ENCODE results near the gene ARPC1B. TPM values are rescaled to one million over a fixed set of nuclear protein-coding genes. Genes with fewer than 3 reads are reported as not detected.
"Not testable (repeated sequence)": the region's sequence is repeated elsewhere in the genome, so short reads cannot be mapped to it uniquely, and the experiment has no call there.

ARPC1B gene
- total and polyA plus RNA-seq, 2 of the 8 experiments (the other 6 are each of a cell fraction or from before 2014, with no cell fraction given), result 64.5 to 115 TPM

DNA sequence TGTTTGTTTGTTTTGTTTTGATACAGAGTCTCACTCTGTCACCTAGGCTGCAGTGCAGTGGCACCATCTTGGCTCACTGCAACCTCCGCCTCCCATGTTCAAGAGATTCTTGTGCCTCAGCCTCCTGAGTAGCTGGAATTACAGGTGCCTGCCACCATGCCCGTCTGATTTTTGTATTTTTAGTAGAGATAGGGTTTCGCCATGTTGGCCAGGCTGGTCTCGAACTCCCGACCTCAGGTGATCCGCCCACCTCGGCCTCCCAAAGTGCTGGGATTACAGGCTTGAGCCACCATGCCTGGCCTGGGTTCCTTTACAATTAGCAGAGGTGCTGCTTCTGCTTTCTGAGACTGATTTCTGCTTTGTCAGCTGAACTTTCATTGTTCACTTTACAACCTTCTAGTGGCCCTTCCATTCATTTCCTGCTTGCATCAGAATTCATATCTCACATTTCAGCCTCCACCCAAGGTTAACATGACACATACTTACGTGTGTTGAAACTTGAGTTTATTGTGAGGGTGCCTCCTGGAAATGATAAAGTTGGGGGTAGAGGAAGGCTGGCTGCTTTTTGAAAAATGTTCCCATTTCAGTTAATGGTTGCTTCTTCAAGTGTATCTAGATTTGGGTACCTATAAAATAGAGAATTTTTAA, 44.1 kb upstream of the ARPC1B start:
- H4K20me1 ChIP-seq (replicated peaks in 1 of 2; ENCODE audit: control insufficient read depth in 1 of 2, insufficient read depth in 2 of 2, low read length in 2 of 2); H2BK5ac ChIP-seq (ENCODE audit: low read depth, low read length); H2BK120ac ChIP-seq (replicated peaks; ENCODE audit: low read depth, low read length); H2BK15ac ChIP-seq (ENCODE audit: low read length); H2AFZ ChIP-seq (ENCODE audit: low read length); H3K27me3 ChIP-seq (replicated peaks in 1 of 4; ENCODE audit: control insufficient read depth in 3 of 4, extremely low read depth in 1 of 4, insufficient read depth in 3 of 4, low read length in 3 of 4); H2BK12ac ChIP-seq (ENCODE audit: low read depth, low read length); H3K9ac ChIP-seq (replicated peaks in 1 of 4; ENCODE audit: extremely low read depth in 1 of 4, low read depth in 3 of 4, low read length in 3 of 4); H3K4me1 ChIP-seq (replicated peaks in 1 of 4; ENCODE audit: control insufficient read depth in 3 of 4, insufficient read depth in 4 of 4, low read length in 3 of 4); H4K5ac ChIP-seq (ENCODE audit: insufficient read length, low read depth, low read length); H4K91ac ChIP-seq (replicated peaks; ENCODE audit: insufficient read length, low read length); POLR2A ChIA-PET (ENCODE audit: partially characterized antibody); H3K56ac ChIP-seq (replicated peaks; ENCODE audit: insufficient read length, low read depth, low read length); H3K18ac ChIP-seq (ENCODE audit: extremely low read depth, low read length); DNase-seq (ENCODE audit: low read depth in 1 of 2, low spot score in 2 of 2); H3K23me2 ChIP-seq (ENCODE audit: low read depth, low read length); H4K8ac ChIP-seq (ENCODE audit: extremely low read depth, insufficient read depth, low read length); H3K23ac ChIP-seq (ENCODE audit: insufficient read length); H3K14ac ChIP-seq (ENCODE audit: insufficient read length); H3K36me3 ChIP-seq (ENCODE audit: control insufficient read depth in 2 of 4, insufficient read depth in 4 of 4, low read length in 3 of 4); FAIRE-seq; H3K9me3 ChIP-seq (ENCODE audit: insufficient read depth in 2 of 2, low read depth in 1 of 2, low read length in 1 of 2); H3K4me2 ChIP-seq (ENCODE audit: insufficient read depth in 1 of 2, low read depth in 2 of 2, low read length in 2 of 2); H2AK5ac ChIP-seq (ENCODE audit: low read depth, low read length); H3K4me3 ChIP-seq (ENCODE audit: extremely low read depth in 1 of 4, insufficient read depth in 2 of 4, low read depth in 3 of 4, low read length in 4 of 4); H3K27ac ChIP-seq (ENCODE audit: low read depth, low read length); H3K79me1 ChIP-seq (ENCODE audit: low read depth, low read length); H3K4ac ChIP-seq (replicated peaks; ENCODE audit: insufficient read length, low read depth, low read length); H2BK20ac ChIP-seq (ENCODE audit: low read length): not testable (repeated sequence)
- CTCF ChIA-PET (ENCODE audit: partially characterized antibody), result interaction anchor here (1.5 kb wide), 1 partner anchor 18 kb away, joined by 8 read pairs; no protein-coding TSS in a partner anchor
- 92% methylated on average over 8 of the region's 8 CpGs; no CpG with 5 or more reads in 1 of the 2 experiments for WGBS, 2 experiments (ENCODE audit: extremely low coverage in 1 of 2, insufficient coverage in 1 of 2, insufficient read length in 1 of 2, insufficient replicate concordance in 2 of 2, low coverage in 1 of 2, low lambda C conversion rate in 2 of 2, missing lambda C conversion rate in 1 of 2)
- H3K79me2 ChIP-seq (ENCODE audit: control insufficient read depth in 1 of 2, insufficient read depth in 2 of 2, low read length in 2 of 2), result peaks cover 0 to 49% of the 10 kb centered on the region in 2 experiments; a peak in 3 of 4 replicates

Measured in H1 (cell line).